Stimulated activated CD8-positive, alpha-beta memory T cell treated with anti-CD3 and anti-CD28 coated beads, Interleukin-4, amount 100 ng/mL, for 48 hours (primary cell): ENCODE measurements around the gene CDH13.

Experiments used
- DNase-seq: peaks from one replicate; pipeline ENCODE4 v3.0.0-alpha.2; 2020

CDH13 gene

DNA sequence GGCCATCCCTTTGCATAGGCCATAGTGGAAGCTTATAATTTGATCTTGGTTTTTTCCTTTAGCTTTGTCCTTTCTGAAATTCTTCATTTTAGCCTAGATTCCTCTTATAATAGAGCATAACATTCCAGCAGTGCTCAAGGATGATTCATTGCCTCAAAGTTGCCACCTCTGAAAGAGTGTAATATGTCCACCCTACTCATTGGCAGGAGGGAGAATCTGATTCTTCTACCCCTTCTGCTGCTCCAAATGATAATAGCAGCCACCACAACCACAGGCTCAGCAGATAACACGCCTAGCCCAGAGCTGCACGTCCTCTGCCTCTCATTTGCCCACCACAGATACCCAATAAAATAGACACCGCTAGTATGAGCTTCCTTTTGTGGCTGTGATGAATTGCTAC, 843.6 kb downstream of the CDH13 start:
- DNase-seq: no peak

DNA sequence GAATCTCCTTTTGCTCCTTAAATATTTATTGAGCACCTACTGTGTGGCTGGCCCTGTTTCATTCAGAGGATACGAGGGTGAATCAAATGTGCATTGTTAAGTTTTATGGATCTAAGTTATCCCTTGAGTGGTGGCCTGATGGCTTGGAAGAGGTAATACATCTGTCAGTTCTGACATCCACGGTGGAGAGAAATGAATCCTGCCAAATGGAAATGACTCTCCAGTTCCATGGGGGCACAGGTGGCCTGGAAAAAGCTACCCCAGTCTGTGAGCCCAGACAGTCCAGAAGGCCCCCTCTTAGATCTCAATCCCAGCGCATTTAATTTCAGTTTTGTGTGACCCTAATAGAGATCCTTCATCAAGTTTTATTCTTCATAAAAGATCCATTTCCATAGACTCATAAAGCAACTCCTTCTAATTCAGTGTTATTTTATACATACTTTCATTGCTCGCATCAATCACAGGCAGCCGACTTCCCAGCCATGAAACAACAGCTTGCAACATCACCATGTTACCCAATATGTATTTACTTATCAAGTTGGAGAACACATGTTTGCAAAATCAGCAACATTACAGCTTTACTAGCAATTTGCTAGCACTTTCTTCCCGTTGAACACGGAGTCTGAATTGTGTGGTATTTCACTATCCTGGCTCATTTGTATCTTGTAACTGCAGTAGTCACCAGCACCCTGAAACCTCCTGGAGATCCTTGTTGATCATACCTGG, 846.2 kb downstream of the CDH13 start:
- DNase-seq: no peak

DNA sequence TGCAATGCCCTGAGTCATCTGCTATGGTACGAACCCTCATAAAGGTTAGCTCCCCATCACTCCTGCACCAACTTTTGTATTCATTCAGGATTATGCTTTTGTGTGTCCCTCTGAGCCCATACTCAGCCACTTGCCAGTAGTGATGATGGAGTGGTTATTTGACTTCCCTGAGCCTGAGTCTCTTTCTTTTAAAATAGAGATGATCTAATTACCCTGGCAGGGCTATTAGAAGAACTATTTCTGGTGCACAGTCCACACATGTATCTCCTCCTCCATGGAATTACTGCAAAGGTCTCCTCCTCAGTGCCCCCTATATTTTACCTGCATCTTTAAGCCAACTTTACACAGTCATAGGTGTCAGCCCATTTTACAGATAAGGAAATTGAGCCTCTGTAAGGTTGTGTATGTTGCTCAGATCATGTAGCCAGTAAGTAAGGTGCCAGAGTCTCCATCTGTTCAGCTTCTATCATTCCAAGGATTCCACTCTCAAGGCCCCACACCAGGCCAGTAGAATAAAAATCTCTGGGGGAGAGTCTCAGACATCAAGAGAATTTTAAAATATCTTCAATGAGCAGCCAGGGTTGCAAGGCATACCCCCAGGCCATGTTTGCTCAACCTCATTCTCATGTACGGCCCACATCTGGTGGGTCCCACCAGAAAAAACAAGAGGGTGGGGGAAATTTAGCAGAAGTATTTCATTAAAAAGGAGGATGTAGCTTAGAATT, 847.3 kb downstream of the CDH13 start:
- DNase-seq: no peak

DNA sequence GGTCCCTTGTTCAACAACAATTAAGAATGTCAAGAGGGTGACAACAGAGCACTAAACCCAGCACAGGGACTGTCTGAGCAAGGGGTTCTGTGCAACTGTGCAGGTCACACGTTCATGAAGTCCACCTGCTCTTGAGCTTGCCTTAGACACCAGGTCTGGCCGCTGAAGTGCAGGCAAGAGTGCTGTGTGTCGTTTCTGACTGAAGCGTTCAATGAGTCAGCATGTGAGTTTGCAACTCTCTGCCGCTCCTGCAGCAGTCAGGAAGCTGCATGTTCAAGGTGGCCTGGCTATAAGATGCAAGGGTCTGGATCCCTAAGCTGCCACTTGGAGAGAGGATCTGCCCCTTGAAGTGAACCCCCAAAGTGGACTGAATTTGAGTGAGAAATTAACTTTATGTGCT, 848.3 kb downstream of the CDH13 start:
- no peak for DNase-seq

DNA sequence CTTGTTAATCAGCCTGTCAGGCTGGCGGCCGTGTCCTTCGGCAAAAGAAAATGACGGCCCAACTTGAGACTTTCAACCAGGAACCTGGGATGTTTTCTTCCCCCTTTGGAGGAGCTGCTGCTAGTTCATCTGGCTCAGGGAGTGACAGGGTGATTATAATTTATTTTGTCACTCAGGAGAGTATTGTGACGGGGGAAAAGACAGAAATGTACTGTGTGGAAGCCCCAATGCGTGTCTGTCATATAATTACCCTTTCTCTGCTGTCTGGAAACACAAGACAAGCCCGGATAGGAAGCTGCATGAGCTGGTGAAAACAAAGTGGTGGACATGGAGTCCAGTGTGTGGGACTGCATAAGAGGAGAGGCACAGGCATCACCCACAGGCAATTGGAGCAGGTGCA, 854.8 kb downstream of the CDH13 start:
- DNase-seq: no peak

DNA sequence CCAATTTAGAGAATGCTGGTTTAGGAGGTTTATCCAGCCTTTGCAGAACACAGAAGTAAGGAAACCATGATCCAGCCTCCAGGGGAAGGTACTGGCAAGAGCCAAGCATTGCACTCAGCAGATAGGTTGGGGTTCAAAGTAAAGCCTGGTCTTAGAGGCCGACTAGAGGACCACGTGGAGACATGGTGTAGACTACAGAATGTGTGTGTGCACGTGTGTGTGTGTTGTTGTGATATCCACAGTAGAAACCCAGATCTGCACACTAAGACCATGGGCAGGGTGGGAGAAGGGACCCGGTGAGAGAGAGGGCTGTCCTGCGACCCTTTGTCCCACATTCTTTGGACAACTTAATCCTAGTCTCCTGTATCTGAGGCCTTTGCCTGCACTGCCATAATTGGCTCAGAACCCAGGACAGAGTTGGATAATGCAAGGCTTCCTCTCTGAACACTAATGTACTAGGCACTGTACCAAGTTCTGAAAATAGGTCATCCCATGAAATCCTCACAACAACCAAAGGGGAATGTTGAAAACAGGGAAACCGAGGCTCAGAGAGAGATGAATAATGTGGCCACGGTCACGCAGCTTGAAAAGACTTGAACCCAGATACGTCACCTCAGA, 855.9 kb downstream of the CDH13 start:
- DNase-seq: no peak

DNA sequence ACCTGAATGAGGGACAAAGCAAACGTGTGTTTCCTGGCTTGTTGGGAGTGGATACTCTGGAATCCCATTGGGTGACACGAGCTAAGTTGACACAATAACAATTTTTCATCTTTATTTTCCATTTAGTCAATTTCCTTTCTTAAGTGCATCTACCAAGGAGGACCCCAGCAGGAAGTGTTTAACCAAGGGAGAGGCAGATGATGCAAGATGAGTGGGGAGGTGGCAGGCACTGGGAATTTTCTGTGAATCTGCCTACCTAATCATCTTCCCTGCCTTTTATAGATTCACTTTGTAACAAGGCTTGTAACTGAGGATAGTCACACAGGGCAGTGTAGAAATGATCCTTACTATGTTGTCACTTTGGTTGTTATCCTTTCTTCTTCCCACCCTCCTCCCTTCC, 863.3 kb downstream of the CDH13 start:
- no peak for DNase-seq

DNA sequence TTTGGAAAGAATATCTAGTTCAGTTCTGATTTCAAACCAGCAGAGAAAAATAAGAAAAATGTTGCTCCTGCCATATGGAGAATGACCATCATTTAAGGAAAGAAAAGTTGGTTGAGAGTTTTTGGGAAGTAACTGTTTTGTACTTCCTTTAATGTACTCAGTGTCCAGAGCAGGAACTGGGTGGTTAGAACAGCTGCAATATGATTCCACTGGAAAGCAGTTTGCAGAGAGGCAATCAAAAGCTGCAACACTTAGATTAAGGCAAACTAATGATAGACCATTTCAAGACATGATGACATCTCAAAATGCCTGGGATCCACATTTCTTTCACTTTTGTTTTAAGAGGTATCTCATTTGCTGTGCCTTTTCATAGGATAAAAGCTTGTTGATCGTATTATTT, 867.7 kb downstream of the CDH13 start:
- no peak for DNase-seq

DNA sequence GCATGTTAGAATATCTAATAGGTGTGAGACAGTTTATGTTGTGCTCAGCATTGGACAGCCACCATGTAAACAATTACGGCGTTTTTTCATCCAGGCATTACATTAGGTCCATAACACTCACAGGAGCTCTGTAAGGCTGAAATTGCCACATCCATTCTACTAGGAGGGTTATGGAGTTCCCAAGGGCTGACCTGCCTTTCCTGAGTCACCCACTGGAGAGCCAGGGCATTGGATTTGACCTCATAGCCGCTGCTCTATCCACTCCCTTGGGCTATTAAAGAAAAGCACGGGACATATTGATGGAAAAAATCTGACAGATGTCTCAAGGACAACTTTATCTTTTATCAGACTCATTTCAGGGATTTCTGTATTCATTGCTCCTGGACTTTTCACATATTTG, 874.7 kb downstream of the CDH13 start:
- DNase-seq: no peak

DNA sequence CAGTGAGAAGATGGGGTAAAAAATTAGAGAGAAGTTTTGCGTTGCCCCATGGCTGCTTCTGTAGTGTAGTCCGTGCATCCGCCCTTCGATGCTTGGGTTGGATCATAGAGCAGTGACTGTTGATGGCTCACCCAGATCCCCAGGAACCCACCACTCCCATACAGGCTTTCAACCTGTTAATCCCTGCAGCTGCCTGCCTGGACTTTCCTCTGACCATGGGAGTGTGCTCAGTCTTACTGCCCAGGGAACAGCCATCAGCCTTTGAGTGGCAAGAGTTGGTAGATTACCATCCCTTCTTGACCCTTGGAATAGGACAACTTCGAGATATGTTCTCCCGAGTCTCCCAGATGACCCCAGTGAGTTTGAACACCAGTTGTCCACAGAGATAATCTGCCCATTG, 881.5 kb downstream of the CDH13 start:
- no peak for DNase-seq

DNA sequence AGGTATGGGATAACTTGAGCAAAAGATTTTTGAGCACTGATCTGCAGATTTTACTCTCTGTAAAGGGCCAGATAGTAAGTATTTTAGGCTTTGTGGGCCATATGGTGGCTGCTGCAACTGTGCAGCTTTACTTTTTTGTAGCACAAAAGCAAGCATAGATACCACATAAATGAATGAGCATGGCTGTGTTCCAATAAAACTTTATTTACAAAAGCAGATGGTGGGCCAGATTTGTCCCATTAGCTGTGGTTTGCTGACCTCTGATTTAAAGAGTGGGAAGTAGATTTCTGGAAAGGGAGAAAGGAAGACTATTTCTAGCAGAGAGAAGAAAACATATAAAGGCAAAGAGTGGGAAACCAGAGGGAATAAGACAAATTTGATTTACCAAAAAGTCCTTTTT, 882.5 kb downstream of the CDH13 start:
- DNase-seq: no peak

DNA sequence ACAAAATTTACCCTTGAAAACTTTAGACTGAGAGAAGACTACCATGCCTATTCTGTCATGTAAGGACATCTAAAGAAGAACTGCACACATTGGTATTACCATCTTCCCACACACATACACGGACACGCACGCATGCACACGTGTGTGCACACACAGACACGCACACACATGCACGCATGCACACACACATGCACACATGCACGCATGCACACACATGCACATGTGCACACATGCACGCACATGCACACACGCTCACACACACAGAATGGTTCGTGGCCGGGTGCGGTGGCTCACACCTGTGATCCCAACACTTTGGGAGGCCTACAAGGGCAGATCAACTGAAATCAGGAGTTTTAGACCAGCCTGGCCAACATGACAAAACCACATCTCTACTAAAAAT, 884.1 kb downstream of the CDH13 start:
- DNase-seq: no peak

DNA sequence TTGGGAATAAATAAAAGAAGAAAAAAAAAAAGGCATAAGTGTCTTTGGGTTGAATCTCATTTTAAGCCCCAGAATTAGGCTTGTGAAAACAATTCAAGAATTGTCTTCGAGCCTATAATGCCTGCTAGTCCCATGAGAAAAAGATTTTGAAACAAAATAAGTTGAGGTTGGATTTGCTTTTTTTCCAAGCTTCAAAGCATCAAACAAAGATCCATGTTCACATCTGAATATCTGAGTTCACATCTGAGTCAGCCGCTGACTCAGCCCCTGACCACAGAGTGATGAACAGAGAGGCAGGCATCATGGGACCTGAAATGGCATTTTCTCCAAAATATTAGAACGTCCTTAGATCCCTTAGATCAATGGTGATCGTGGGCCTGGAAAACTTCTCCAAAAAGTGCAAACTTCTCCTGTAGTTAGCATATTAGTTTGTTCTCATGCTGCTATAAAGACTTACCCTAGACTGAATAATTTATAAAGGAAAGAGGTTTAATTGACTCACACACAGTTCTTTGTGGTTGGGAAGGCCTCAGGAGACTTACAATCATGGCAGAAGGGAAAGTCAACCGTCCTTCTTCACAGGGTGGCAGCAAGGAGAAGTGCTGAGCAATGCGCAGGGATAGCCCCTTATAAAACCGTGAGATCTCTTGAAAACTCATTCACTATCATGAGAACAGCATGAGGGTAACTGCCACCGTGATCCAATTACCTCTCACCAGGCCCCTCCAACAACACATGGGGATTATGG, 886.4 kb downstream of the CDH13 start:
- no peak for DNase-seq

DNA sequence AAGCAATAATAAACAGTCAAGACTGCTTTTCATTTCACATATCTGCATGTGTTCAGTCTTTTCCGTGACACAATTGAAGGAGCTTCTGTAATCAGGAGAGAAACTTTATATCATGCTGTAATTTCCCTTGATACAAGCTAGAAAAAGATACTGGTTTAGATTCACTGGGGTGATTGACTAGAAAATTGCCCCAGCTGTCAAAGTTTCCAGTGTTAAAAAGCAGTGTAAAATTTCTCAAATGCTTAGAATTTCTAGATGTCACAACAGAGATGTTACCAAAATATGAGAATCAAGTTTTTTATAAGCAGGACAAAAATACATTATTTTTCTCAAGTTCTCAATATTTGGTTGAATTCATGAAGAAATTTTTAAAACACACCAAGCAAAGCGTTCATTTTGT, 888.6 kb downstream of the CDH13 start:
- no peak for DNase-seq

DNA sequence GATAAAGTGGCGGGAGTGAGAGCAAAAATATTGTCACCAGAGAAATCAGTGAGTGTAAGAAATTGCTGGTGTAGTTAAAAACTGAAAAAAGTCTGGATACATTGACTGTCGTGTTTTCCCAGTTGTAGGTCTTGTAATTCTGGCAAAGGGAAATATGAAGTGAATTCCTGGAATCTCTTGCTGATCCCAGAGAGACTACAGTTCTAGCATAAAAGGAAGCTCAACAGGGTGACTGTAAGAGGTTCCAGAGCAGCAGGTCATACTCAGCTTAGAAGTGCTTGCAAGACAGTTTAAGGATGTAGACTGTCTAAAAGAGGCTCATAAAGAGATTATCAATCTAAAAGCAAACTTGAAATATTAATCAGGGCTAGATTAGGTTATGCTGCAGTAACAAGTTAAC, 890.2 kb downstream of the CDH13 start:
- DNase-seq: no peak

DNA sequence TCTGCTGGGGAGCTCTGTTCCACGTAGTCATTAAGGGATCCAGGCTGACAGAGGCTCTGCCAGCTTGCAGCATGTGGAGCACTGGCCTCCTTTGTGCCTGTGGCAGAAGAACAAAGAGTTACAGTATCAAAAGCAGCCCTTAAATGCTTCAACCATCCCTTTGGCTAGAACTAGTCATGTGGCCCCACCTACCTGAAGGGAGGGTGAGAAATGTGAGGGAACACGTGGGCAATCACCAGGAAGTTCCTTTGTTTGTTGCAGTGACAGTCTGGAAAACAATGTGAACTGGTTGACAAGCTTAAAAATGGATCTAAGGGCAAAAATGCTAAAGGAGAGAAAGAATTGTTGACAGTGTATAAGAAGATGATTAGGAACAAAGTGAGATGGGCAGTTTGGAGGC, 890.6 kb downstream of the CDH13 start:
- DNase-seq: no peak

DNA sequence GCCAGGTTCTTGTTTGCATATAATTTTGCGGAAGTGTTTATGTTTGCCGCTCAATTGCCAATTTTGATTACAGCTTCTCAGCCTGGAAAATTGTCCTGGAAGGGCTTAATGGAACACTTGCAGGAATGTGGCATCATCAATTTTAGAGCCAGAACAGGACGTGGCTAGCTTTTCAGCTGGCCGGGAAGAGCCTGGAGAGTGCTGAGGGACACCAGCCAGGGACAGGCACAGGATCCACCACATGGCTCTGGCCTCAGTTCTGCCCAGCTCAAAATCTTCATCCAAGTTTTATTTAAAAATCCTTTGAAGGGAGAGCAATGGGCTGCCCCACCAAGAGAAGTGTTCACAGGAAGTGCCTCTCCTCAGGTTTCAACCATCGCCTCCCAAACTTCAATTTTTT, 893.8 kb downstream of the CDH13 start:
- DNase-seq: no peak

DNA sequence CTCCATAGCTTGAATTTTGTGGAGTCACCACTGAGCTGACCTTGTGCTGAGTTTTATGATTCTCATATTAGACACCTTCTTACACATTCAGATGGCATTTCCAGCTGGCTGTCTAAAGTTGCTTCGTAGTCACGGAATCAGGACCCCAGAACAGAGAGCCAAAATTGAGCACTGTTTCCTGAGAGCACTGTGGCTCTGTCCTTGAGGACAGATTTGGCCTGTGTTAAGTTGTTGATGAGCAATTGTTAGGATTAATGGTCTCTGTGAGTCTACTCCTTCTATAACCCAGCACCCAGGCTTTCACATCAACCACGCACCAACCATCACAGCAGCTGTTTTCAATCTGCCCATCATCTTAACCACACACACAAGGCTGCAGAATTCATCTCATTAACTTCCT, 903.5 kb downstream of the CDH13 start:
- no peak for DNase-seq

DNA sequence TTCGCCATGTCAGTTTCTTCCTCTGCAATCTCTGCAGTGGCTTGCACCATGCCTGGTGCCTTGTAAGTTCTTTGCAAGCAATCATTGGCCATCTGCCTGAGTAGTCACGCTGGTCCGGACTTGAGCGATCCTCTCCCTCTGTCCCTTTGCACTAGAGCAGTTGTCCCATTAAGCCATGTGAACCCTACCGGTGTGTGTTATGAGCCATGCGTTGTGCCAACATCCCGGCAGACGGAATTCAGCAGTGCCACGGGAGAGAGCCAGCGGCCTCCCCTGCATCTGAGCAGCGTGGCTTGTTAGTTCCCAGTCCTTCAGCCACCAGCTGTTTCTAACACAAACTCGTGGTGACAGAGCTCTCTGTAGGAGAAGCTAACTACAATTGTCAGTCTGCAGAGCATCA, 905.9 kb downstream of the CDH13 start:
- DNase-seq: no peak

DNA sequence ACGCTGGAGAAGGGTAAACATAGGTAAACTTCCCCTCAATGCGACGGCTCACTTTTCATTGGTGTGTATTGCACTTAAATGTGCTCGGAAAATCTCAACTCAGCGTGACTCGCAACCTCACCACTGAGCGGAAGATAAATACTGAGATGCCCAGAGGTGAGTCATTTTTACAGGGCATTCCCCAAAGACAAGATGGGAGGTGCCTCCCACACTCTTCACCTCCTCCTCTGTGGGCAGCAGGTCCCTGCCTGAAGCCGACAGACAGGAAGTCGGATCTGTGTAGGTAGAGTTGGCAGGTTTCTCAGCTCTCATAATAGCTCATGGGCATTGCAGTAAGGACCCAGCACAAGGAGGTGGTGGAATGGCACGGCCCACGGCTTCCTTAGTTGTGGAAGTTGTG, 906.4 kb downstream of the CDH13 start:
- no peak for DNase-seq

DNA sequence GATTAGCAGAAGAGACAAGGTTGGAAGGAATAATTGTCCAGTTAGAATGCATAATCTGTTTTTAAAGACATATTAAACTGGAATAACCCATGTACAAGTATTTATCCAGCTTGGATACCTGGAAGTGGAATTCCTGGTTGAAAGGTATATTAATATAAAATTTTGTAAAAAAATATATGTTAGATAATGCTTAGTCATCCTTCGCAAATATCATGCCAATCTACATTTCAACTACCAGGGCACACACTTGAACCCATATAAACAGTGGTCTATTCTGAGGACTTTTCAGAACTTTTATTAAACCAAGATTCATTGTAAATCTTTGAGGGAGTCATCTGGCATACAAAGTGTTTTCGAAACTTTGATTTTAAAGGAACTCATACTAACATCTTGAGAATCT, 911.9 kb downstream of the CDH13 start:
- DNase-seq: no peak

DNA sequence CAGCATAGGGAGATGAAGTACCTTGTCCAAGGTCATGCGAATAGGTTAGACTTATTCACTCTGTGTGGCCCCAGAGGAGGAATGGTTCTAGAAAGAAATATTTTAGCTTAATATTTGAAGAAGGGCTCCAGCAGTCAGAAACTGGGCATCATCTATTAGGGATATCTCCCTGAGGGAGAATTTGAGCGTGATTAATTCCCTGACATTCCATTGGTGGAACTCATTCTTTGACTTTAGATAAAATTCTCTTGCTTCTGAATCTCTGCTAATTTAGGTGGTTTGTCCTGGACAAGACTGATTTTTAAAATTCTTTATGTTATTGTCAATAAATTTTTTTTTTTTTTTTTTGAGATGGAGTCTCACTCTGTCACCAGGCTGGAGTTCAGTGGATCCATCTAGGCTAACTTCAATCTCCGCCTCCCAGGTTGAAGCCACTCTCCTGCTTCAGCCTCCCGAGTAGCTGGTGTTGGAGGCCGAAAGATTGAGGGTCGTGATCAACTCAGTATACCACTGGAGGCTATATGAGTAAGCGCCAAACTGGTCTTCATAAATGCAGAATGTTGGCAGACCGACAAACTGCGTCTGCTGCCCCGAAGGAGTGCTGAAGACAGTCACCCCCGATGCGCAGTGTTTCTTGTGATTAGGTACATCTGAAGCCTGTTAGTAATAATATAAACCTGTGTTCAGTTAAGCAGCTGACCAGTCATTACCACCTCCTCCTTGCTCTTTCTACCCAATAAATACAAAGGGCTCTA, 913.1 kb downstream of the CDH13 start:
- DNase-seq: no peak

DNA sequence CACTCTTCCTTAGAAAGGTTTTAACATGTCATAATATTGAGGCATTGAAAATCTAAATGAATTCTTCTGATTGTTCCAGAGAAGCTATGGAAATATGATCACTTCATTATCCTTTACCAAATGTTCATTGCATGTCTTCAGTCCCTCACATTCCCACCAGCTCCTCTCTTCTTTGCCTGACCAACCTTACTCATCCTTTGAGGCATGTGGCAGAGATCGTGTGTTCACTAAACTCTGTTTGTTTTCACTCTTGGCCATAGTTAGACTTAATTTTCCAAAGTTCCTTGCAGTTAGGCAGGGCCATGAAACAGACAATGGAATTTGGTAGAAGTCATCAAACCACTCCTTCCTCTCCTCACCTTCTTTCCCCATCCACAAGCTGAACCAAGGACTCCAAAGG, 914.5 kb downstream of the CDH13 start:
- no peak for DNase-seq
